GM21447 (cell line): ENCODE measurements around the gene NSD1.
"Not testable (repeated sequence)": the region's sequence is repeated elsewhere in the genome, so short reads cannot be mapped to it uniquely, and the experiment has no call there.

Experiments used
- ATAC-seq: cut with Tn5 transposase; IDR thresholded peaks from one replicate; pipeline ENCODE4 v1.9.1; 2021; ENCODE audit not compliant: unreplicated experiment

Gene NSD1

GRCh38 chr5:177124486-177124991, 9.0 kb upstream of the NSD1 start:
- peak; percentile 62 for ATAC-seq

GRCh38 chr5:177126771-177127170, 6.8 kb upstream of the NSD1 start:
- no peak for ATAC-seq

DNA sequence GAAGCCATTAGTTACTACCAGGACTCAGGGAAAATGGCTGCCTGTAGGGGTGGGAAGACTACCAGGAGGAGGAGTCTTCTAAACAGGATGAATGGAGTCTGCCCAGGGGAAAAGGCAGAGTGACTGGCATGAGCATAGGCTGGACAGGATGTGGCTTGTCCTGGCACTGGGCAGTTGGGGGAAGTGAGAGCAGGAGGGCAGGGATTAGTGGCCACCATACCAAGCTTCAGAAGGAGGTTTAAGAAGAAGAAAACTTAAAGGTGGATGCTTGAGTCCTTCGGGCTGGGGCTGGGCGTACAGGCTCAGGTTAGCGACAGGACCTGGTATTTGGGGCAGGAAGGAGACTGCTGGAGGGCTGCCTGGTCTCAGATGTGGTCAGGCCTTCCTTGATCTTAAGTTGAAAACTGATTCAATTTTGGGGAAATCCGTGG, 5.0 kb upstream of the NSD1 start:
- ATAC-seq, result no peak

- ATAC-seq, result no peak
These were observed 3.2 kb upstream of the NSD1 start for GRCh38 chr5:177130211-177131018.

- no peak for ATAC-seq
These were observed 2.6 kb upstream of the NSD1 start for GRCh38 chr5:177131019-177131320.

DNA sequence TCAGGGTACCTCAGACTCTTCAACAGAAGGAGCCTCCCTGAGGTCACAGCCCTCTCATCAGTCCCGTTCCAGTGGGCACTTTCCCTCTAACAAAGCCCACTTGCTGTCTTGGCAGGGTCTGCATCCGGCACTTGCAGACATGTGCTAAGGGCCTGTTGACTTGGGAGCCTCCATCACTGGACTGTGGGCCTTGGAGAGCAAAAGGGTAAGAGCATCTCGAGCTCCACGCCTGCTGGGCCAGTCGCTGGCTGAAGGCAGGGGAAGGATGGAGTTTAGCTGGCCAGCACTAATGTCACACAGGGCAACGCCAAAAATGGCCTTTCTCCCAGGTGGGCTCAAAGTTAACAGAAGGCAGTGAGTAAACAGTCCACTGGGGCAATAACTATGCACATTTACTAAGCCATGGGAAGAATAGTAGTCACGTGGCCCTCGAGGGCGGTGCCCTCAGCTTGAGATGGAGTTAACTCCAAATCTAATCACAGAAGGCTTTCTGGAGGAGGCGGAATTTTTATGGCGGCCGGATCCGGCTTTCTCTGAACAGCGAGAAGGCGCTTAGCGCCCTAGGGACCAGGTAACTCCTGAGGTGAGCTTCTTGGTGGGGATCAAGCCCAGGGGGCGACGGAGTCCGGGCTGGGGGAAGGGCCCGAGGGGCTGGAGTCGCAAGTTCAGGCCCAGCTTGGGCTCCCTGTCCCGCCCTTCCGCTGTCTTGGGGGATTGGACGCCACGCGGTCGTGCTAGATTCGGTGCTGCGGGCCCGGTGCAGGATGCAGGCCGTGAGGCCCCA, 2.0 kb upstream of the NSD1 start:
- ATAC-seq, result no peak

GRCh38 chr5:177132136-177133095, 1.2 kb upstream of the NSD1 start:
- peak; percentile 9 for ATAC-seq

DNA sequence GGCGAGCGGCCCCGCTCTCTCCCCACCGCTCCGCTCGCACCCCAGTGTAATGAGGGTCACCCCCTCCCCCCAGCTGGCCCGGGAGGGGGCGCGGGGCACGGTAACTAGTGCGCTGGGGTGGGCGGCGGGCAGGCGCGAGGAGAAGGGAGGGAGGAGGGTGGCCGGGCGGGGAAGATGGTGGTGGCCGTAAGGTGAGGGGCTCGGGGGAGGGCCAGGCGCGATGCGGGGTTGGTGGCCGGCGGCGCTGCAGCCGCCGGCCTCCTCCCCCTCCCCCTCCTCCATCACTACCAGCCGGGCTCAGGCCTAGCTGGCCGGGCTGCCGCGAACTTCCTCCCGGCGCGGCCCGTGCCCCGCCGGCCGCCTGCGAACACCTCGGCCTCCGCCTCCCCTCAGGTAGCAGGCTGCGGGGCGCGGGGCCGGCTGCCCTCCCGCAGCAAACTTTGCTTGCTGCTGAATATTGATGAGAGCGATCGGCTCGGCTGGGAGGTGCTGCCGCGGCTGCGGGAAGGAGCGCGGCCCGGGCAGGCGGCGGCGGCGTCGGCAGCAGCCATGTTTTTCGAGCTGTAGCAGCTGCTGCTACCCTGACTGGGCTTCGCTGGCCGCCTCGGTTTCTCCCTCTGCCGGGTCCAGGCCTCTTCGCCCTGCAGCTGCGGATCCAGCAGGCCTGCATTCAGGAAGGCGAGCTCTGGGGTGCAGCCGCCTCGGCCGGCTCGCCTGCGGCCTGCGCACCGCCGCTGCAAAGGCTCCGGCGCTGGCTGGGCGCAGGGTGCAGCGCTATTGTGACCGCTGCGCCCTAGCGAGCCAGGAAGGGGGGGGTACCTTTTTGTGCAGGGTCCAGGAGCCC, 502 bp downstream of the NSD1 start:
- ATAC-seq, result peak; percentile 35

DNA sequence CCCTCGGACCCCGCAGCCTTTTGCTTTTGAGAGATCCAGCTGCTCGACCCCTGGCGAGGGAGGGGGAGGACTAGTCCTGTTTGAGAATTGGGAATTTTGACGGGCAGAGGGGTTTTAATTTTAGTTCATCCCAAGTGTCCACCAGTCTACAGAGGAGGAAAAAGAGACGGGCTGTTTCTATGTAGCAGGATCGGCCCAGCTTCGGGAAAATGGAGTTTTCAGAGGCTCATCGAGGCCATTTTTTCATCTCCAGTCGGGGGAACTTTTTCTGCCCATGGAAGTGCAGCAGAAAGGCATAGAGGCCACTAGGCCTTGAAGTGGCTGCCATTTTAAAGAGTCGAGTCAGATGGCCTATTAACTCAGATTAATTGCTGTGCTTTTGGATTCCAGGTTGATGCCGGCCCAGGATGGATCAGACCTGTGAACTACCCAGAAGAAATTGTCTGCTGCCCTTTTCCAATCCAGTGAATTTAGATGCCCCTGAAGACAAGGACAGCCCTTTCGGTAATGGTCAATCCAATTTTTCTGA, 1.2 kb downstream of the NSD1 start:
- no peak for ATAC-seq

DNA sequence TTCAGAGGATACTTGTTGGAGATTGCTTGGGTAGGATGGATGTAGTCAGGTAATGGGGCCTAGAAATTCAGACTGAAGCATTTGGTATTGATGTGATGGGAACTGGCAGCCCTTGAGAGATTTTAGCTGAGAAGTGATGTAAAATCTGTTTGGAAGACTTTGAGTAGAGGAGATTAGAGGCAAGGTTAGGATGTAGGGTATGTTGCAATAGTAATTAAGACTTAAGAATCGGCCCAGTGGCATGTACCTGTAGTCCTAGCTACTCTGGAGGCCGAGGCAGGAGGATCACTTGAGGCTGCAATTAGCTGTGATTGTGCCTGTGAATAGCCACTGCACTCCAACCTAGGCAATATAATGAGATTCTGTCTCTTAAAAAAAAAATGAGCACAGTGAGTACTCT, 6.7 kb downstream of the NSD1 start:
- no peak for ATAC-seq

GRCh38 chr5:177141496-177141895, 7.9 kb downstream of the NSD1 start:
- no peak for ATAC-seq

DNA sequence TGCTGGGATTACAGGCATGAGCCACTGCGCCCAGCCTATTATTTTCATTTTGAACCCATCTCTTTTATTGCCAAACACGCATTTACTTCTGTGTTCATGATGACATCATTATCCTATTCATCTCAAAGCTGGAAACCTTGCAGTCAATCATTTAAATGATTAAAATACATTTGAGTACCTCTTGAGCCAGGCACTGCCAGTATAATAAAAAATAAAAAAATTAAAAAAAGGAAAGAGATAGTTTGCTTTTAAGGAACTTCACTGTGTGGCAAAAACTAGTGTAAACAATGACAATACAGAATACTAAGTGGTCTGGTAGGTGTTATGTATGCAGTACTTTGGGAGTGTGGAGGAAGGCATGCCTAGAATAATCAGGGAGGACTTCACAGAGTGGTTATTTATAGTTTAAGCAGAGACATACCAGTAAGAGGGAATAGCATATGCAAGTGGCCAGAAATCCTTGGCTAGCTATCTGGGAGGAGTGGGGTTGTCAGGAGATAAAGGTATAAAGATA, 8.6 kb downstream of the NSD1 start:
- ATAC-seq, result no peak

- ATAC-seq, result no peak
These were observed 9.2 kb downstream of the NSD1 start for GRCh38 chr5:177142778-177143177.

GRCh38 chr5:177146891-177147638, 13.5 kb downstream of the NSD1 start:
- no peak for ATAC-seq

DNA sequence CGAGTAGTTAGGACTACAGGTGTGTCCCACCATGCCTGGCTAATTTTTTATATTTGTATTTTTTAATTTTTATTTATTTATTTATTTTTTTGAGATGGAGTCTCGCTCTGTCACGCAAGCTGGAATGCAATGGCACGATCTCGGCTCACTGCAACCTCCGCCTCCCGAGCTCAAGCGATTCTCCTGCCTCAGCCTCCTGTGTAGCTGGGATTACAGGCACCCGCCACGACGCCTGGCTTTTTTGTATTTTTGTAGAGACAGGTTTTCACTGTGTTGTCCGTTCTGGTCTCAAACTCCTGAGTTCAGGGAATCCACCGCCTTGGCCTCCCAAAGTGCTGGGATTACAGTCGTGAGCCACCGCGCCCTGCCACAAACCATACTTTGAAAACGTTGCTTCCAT, 16.5 kb downstream of the NSD1 start:
- not testable (repeated sequence) for ATAC-seq

DNA sequence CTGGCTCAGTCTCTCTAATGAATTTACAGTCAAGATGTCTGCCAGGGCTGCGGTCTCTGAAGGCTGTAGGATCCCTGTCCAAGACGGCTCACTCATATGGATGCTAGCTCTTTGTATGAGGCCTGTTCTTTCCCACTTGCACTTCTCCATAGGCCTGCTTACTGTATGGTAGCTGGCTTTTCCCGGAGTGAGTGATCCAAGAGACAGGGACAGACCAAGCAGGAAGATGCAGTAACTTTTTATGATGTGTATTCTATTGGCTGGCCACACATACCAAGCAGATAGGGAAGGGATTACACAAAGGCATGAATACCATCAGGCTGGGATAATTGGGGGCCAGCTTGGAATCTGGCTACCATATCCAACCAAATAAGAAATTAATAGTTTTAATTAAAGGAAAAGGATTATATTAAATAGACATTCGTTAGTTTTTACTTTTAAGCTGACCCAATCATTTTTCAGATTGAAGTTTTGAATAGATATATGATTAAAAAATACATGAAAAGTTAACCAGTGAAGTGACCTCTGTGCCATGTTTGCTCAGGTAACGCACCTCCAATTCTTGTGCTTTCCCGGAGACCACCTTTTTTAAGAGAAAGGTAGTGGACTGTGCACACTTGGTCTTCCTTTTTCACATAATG, 20.6 kb downstream of the NSD1 start:
- ATAC-seq, result no peak

DNA sequence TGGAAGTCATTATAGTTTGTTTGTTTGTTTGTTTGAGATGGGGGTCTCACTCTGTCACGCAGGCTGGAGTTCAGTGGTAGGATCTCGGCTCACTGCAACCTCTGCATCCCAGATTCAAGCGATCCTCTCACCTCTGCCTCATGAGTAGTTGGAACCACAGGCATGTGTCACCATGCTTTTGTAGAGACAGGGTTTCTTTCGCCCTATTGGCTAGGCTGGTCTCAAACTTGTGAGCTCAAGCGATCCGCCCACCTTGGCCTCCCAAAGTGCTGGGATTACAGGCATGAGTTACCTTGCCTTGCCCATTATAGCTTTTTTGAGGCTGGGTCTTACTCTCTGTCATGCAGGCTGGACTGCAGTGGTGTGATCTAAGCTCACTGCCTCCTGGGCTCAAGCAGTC, 28.8 kb downstream of the NSD1 start:
- ATAC-seq, result no peak

DNA sequence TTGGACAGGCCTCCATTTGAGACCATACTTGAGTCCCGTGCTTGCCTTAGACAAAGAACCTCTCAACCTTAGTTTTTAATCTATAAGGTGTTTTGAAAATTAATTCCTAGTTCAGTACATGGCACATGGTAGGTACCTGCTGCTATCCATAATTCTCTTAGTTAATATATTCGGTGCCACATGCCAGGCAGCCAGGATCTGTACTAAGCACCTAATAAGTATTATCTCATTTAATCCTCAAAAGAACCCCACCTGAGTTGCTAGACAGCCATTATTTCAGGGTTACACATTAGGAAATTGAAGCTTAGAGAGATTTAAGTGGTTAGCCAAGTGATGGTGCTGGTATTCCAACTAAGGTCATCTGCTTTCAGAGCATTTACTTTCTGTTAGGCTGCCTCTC, 29.9 kb downstream of the NSD1 start:
- ATAC-seq, result no peak

DNA sequence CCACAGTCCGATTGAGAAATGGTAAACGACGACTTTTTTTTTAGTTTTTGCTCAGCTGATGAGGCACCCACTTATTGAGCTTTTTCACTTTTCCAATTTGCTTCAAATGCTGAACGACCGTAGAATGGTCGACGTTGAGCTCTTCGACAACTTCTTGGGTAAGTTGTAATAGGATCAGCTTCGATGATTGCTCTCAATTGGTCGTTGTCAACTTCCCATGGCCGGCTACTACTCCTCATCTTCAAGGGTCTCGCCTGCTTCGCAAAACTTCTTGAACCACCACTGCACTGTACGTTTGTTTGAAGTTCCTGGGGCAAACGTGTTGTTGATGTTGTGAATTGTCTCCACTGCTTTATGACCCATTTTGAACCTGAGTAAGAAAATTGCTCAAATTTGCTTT, 35.7 kb downstream of the NSD1 start:
- ATAC-seq, result no peak
